TTC549 (cell line): Measurements from ENCODE around the gene SLIT1.

Experiments used
- FAIRE-seq: peaks from 2 replicates; lab custom pipeline; 2012; peaks lifted over from hg19 to GRCh38; lab: Jason Lieb, UNC

Gene SLIT1

GRCh38 chr10:97079448-97079847 is 106.3 kb downstream of the SLIT1 start:
- no peak for FAIRE-seq

GRCh38 chr10:97078938-97079445 is 106.8 kb downstream of the SLIT1 start:
- FAIRE-seq = no peak

- FAIRE-seq = no peak
These were observed 107.4 kb downstream of the SLIT1 start for GRCh38 chr10:97078261-97078937.

- FAIRE-seq = no peak
These were observed 109.0 kb downstream of the SLIT1 start for GRCh38 chr10:97076781-97077180.

- no peak for FAIRE-seq
These were observed 109.7 kb downstream of the SLIT1 start for GRCh38 chr10:97075961-97076525.

- no peak for FAIRE-seq
These were observed 110.3 kb downstream of the SLIT1 start for GRCh38 chr10:97075421-97075820.

- FAIRE-seq = no peak
These were observed 111.3 kb downstream of the SLIT1 start for GRCh38 chr10:97074256-97075145.

- FAIRE-seq = peak; percentile 74
These were observed 112.7 kb downstream of the SLIT1 start for GRCh38 chr10:97072851-97073665.

- FAIRE-seq = no peak
These were observed 114.3 kb downstream of the SLIT1 start for GRCh38 chr10:97071496-97071895.

- no peak for FAIRE-seq
These were observed 116.0 kb downstream of the SLIT1 start for GRCh38 chr10:97069576-97070362.

- FAIRE-seq = no peak
These were observed 116.7 kb downstream of the SLIT1 start for GRCh38 chr10:97069026-97069425.

GRCh38 chr10:97067716-97068391 is 117.9 kb downstream of the SLIT1 start:
- FAIRE-seq = no peak

GRCh38 chr10:97066877-97067555 is 118.7 kb downstream of the SLIT1 start:
- no peak for FAIRE-seq

GRCh38 chr10:97065686-97066660 is 119.8 kb downstream of the SLIT1 start:
- FAIRE-seq = no peak

GRCh38 chr10:97065128-97065527 is 120.6 kb downstream of the SLIT1 start:
- no peak for FAIRE-seq

- FAIRE-seq = no peak
These were observed 121.5 kb downstream of the SLIT1 start for GRCh38 chr10:97063983-97064837.

GRCh38 chr10:97063271-97063982 is 122.3 kb downstream of the SLIT1 start:
- FAIRE-seq = no peak
